Measurements from ENCODE around the gene TBC1D3B. TPM values are rescaled to one million over a fixed set of nuclear protein-coding genes. Genes with fewer than 3 reads are reported as not detected.
"Not testable (repeated sequence)": the region's sequence is repeated elsewhere in the genome, so short reads cannot be mapped to it uniquely, and the experiment has no call there.

The TBC1D3B gene
- total RNA-seq, 2 experiments from 2014 or later: 2.0 to 2.6 TPM

DNA sequence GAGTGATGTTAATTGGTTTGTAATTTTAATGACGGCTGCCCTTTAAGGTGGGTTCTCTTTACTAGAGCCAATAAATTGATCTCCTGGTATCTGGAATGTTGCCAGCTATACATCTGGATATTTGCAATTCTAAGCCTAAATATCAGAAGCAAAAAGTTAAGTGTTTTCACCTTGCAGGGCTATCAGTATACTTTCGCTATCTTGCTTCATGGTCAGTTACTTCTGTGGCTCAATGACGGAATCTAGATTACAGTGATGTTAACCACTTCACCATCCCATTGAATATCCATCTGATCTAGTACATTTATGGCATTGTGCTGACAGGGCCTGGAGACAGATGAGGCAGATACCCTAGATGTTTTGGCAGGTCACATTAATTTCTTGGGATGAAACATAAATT is 44.5 kb downstream of the TBC1D3B start:
- no peak for DNase-seq
- H3K27ac Mint-ChIP-seq: no peak overlapping the region
- H3K27me3 Mint-ChIP-seq: peaks cover 20% of the 10 kb centered on the region
- H3K4me3 Mint-ChIP-seq: no peak overlapping the region
- no peaks in the 10 kb centered on the region for H3K9me3 Mint-ChIP-seq
- no peaks in the 10 kb centered on the region for H3K36me3 Mint-ChIP-seq
- peaks cover 12% of the 10 kb centered on the region for H3K4me1 Mint-ChIP-seq

DNA sequence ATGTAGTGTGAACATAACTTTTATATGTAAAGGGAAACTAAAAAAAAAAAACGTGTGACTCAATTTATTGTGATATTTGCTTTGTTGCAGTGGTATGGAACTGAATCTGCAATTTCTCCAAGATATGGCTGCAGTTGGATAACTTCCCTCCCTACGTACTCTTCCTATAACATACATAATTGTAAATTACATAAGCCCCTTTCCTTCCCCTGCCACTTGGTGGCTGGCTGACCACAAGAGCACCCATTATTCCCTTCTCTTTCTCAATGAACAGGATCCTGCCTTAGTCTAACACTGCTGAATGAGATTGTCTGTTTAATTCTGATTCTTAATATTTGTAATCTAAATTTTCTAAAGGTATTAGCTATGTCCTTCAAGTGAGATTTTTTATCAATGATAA is 45.0 kb downstream of the TBC1D3B start:
- no peak for DNase-seq
- Mint-ChIP-seq H3K9me3 (peaks cover 2% of the 10 kb centered on the region), H3K4me3 (no peak overlapping the region), H3K4me1 (peaks cover 11% of the 10 kb centered on the region), H3K27ac (no peak overlapping the region), H3K27me3 (peaks cover 20% of the 10 kb centered on the region), H3K36me3 (no peaks in the 10 kb centered on the region)

DNA sequence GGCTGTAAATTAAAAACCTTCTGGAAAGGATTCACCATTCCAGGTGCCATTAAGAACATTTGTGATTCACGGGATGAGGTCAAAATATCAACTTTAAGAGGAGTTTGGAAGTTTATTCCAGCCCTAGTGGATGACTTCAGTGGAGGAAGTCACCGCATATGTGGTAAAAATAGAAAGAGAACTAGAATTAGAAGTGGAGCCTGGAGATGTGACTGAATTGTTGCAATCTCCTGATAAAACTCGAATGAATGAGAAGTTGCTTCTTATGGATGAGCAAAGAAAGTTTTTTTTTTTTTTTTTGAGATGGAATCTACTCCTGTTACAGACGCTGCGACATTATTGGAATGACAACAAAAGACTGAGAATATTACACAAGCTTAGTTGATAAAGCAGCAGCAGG is 46.1 kb downstream of the TBC1D3B start:
- Mint-ChIP-seq H3K4me3 (no peak overlapping the region), H3K27me3 (peaks cover 24% of the 10 kb centered on the region), H3K36me3 (peaks cover 3% of the 10 kb centered on the region), H3K9me3 (peaks cover 12% of the 10 kb centered on the region), H3K27ac (no peak overlapping the region), H3K4me1 (peaks cover 3% of the 10 kb centered on the region)
- no peak for DNase-seq

GRCh38 chr17:36129616-36130015 is 46.8 kb downstream of the TBC1D3B start:
- H3K4me3 Mint-ChIP-seq: no peak overlapping the region
- H3K27me3 Mint-ChIP-seq: peaks cover 19% of the 10 kb centered on the region
- H3K36me3 Mint-ChIP-seq: peaks cover 3% of the 10 kb centered on the region
- H3K9me3 Mint-ChIP-seq: peaks cover 12% of the 10 kb centered on the region
- no peak for DNase-seq
- H3K27ac Mint-ChIP-seq: no peak overlapping the region
- peaks cover 3% of the 10 kb centered on the region for H3K4me1 Mint-ChIP-seq

DNA sequence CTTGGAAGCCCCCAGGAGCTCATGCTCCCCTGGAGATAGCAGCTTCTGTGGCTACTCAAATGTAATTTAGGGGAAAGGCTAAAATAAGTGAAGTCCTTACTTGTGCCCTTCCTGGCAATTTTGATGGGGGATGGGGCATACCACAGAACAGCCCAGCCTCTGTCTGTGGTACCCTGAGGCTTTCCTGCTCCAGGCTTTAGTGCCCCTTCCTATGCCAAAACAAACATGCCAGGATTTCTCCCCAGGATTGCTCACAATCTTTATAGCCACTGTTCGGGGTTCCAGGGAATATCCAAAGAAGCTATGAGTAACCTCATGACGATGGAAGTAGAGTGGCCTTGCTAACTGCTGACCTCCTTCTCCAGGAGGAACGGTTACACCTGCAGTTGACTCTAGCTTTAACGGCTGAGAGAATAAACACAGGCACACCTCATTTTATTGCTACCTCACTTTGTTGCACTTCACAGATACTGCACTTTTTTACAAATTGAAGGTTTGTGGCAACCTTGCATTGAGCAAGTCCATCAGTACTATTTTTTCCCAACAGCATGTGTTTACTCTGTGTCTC is 47.9 kb downstream of the TBC1D3B start:
- H3K36me3 Mint-ChIP-seq: peaks cover 3% of the 10 kb centered on the region
- no peak overlapping the region for H3K4me3 Mint-ChIP-seq
- peaks cover 15% of the 10 kb centered on the region for H3K27me3 Mint-ChIP-seq
- DNase-seq: no peak
- no peak overlapping the region for H3K27ac Mint-ChIP-seq
- H3K9me3 Mint-ChIP-seq: peaks cover 12% of the 10 kb centered on the region
- peaks cover 3% of the 10 kb centered on the region for H3K4me1 Mint-ChIP-seq

- Mint-ChIP-seq H3K27ac (no peak overlapping the region), H3K9me3 (peaks cover 12% of the 10 kb centered on the region), H3K4me3 (no peak overlapping the region), H3K36me3 (peaks cover 3% of the 10 kb centered on the region), H3K4me1 (peaks cover 3% of the 10 kb centered on the region), H3K27me3 (peaks cover 19% of the 10 kb centered on the region)
- DNase-seq: no peak
Measured at GRCh38 chr17:36127911-36128310, 48.5 kb downstream of the TBC1D3B start.

GRCh38 chr17:36127199-36127893 is 49.1 kb downstream of the TBC1D3B start:
- peaks cover 3% of the 10 kb centered on the region for H3K4me1 Mint-ChIP-seq
- peaks cover 12% of the 10 kb centered on the region for H3K9me3 Mint-ChIP-seq
- DNase-seq: no peak
- peaks cover 3% of the 10 kb centered on the region for H3K36me3 Mint-ChIP-seq
- no peak overlapping the region for H3K27ac Mint-ChIP-seq
- H3K27me3 Mint-ChIP-seq: peaks cover 23% of the 10 kb centered on the region
- no peak overlapping the region for H3K4me3 Mint-ChIP-seq

GRCh38 chr17:36124879-36125824 is 51.3 kb downstream of the TBC1D3B start:
- Mint-ChIP-seq H3K27ac (no peak overlapping the region), H3K4me1 (peaks cover 8% of the 10 kb centered on the region), H3K9me3 (peaks cover 13% of the 10 kb centered on the region), H3K27me3 (peaks cover 30% of the 10 kb centered on the region), H3K4me3 (no peak overlapping the region), H3K36me3 (peaks cover 3% of the 10 kb centered on the region)
- DNase-seq: no peak

GRCh38 chr17:36123431-36123830 is 53.0 kb downstream of the TBC1D3B start:
- Mint-ChIP-seq H3K27me3 (peaks cover 34% of the 10 kb centered on the region), H3K36me3 (peaks cover 5% of the 10 kb centered on the region), H3K4me1 (peaks cover 15% of the 10 kb centered on the region)

GRCh38 chr17:36121099-36121498 is 55.3 kb downstream of the TBC1D3B start:
- H3K27me3 Mint-ChIP-seq: peaks cover 28% of the 10 kb centered on the region
- not testable (repeated sequence) for H3K4me3 Mint-ChIP-seq, H3K36me3 Mint-ChIP-seq, DNase-seq, H3K27ac Mint-ChIP-seq, H3K9me3 Mint-ChIP-seq
- H3K4me1 Mint-ChIP-seq: peaks cover 27% of the 10 kb centered on the region

More at GRCh38 chr17:36123431-36123830, 53.0 kb downstream of the TBC1D3B start:
- H3K9me3 Mint-ChIP-seq: peaks cover 15% of the 10 kb centered on the region
- no peak overlapping the region for H3K4me3 Mint-ChIP-seq
- no peak overlapping the region for H3K27ac Mint-ChIP-seq
- DNase-seq: no peak

DNA sequence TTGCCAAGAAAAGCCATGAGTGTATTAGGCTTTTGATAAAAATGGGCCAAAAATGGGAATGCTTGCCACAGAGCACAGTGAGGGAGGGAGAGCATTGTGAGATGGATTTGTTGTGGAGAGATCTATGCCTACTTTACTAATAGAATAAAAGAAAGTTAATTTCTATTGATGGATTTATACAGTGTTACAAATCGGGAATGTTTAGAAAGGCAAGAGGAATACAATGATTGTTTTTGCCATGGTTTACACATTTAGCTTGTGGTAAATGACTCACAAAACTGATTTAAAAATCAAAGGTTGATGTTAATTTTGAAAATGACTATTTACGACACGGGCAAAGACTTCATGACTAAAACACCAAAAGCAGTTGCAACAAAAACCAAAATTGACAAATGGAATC is 56.2 kb downstream of the TBC1D3B start:
- peaks cover 2% of the 10 kb centered on the region for H3K9me3 Mint-ChIP-seq
- peaks cover 2% of the 10 kb centered on the region for H3K36me3 Mint-ChIP-seq
- H3K27ac Mint-ChIP-seq: no peak overlapping the region

DNA sequence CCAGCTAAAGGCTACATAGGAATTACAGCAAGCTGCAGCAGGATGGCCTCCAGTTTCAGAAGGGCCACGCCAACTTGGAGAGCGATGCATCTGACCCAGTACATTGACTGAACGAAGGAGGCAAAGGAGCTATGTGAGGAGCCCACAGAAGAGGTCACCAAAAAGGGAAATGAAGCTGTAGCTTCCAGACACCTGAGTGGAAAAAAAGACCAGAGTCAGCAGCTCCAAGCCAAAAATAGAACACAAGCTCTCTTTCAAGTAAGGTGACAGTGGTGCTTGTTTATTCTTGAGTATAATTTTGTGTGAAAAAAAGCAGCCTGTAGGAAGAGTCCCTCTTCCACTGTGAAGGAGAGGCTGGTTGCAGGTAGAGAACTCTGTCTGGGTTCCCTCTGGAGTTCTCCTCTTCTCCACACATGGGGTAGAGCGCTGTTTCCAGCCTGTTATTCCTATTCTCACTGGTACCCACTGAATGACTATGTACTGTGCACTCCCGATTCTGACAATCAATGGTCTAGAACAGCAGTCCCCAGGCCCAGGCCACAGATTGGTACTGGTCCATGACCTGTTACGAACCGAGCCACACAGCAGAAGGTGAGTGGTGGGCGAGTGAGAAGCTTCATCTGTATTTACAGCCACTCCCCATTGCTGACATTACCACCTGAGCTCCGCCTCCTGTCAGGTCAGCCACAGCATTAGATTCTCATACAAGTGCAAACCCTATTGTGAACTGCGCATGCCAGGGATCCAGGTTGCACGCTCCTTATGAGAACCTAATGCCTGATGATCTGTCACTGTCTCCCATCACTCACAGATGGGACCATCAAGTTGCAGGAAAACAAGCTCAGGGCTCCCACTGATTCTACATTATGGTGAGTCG is 57.7 kb downstream of the TBC1D3B start:
- Mint-ChIP-seq H3K27me3 (peaks cover 24% of the 10 kb centered on the region), H3K4me1 (peaks cover 27% of the 10 kb centered on the region), H3K9me3 (peaks cover 6% of the 10 kb centered on the region), H3K36me3 (peaks cover 2% of the 10 kb centered on the region), H3K4me3 (no peak overlapping the region), H3K27ac (peak overlapping the region; percentile 70)
- DNase-seq: no peak

More for the DNA sequence above, 56.2 kb downstream of the TBC1D3B start:
- Mint-ChIP-seq H3K4me3 (no peak overlapping the region), H3K27me3 (peaks cover 24% of the 10 kb centered on the region), H3K4me1 (peaks cover 27% of the 10 kb centered on the region)
- DNase-seq: no peak

DNA sequence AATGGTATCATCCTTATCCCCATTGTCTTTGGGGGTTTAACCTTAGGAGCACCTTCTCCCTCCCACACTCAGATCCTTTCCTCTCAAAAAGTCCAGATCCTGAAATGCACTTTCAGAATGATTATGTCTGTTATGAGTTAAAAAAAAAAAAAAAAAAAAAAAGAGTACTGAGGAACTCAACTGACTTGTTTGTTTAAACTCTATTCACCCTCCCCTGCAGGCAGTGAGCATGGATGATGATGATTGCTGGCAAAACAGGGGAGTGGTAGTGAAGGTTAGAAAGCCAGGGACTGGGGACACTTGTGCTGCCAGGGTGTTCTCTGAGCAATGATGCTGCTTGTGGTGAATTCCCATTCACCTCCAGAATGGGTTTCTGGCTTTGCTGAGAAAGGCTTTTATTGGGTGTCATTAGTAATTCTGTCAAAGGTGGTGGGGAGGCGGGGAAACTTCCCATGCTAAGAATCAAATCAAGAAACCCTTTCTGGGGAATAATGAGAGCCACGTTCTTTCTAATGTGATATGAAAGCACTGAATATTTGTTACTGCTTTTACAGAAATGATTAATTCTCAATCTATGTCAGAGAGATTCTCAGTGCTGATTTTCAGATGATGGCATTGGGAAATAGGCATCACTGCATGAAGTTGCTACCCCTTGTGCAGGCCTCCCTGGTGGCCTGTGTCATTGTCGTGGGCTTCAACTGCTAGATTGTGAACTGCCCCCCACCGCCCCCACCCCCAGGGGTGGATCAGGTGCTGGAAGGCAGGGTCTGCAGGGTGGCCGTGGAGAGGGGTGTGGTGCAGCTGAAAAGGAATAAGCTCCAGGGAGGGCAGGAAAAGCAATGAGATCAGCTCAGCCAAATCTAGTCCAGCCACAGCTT is 58.7 kb downstream of the TBC1D3B start:
- Mint-ChIP-seq H3K27ac (peak overlapping the region; percentile 70), H3K4me3 (no peak overlapping the region), H3K36me3 (peaks cover 2% of the 10 kb centered on the region), H3K4me1 (peaks cover 27% of the 10 kb centered on the region), H3K9me3 (peaks cover 9% of the 10 kb centered on the region), H3K27me3 (peaks cover 20% of the 10 kb centered on the region)
- peak; percentile 16 for DNase-seq
